ENCODE measurements around the gene UBE2E3.
"Not testable (repeated sequence)": the region's sequence is repeated elsewhere in the genome, so short reads cannot be mapped to it uniquely, and the experiment has no call there.

UBE2E3 gene

GRCh38 chr2:181038796-181039195 lies 58.4 kb downstream of the UBE2E3 start:
- no peaks in the 10 kb centered on the region for H3K27me3 ChIP-seq (ENCODE audit: control insufficient read depth, insufficient read depth, low read length)
- no peak overlapping the region for H3K9ac ChIP-seq (ENCODE audit: low read length)
- no peaks in the 10 kb centered on the region for H3K4me1 ChIP-seq (ENCODE audit: control insufficient read depth, low read depth, low read length)
- H3K9me3 ChIP-seq (ENCODE audit: control insufficient read depth, low read depth, low read length) = no peaks in the 10 kb centered on the region
- no peak overlapping the region for H3K27ac ChIP-seq (ENCODE audit: low read length)
- no peak overlapping the region for H3K4me3 ChIP-seq (ENCODE audit: low read length)
- H3K36me3 ChIP-seq (ENCODE audit: control insufficient read depth, low read depth, low read length) = no peaks in the 10 kb centered on the region

GRCh38 chr2:181040839-181041238 lies 60.4 kb downstream of the UBE2E3 start:
- not testable (repeated sequence) for H3K27me3 ChIP-seq (ENCODE audit: control insufficient read depth, insufficient read depth, low read length); H3K4me3 ChIP-seq (ENCODE audit: low read length); H3K4me1 ChIP-seq (ENCODE audit: control insufficient read depth, low read depth, low read length); H3K36me3 ChIP-seq (ENCODE audit: control insufficient read depth, low read depth, low read length); H3K9me3 ChIP-seq (ENCODE audit: control insufficient read depth, low read depth, low read length); H3K27ac ChIP-seq (ENCODE audit: low read length); H3K9ac ChIP-seq (ENCODE audit: low read length)

DNA sequence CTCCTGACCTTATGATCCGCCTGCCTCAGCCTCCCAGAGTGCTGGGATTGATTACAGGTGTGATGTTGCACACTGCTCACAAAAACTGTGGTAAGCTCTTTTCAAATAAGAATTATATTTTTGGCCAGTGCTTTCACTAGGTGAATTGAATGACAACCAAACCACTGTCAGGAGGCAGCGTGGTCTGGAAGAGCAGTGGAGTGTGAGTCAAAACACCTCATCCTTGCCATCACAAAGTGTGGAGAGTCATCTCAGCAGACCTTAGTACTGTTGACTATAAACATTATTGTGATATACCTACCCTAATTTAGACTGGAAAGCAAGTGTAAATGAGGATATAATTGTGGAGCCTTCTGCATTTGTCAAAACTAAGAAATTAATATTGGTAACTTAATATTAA lies 61.3 kb downstream of the UBE2E3 start:
- no peaks in the 10 kb centered on the region for H3K9me3 ChIP-seq (ENCODE audit: control insufficient read depth, low read depth, low read length)
- H3K27ac ChIP-seq (ENCODE audit: low read length) = no peak overlapping the region
- H3K36me3 ChIP-seq (ENCODE audit: control insufficient read depth, low read depth, low read length) = no peaks in the 10 kb centered on the region
- H3K27me3 ChIP-seq (ENCODE audit: control insufficient read depth, insufficient read depth, low read length) = no peaks in the 10 kb centered on the region
- H3K4me1 ChIP-seq (ENCODE audit: control insufficient read depth, low read depth, low read length) = no peaks in the 10 kb centered on the region
- H3K9ac ChIP-seq (ENCODE audit: low read length) = no peak overlapping the region
- no peak overlapping the region for H3K4me3 ChIP-seq (ENCODE audit: low read length)

- no peak overlapping the region for H3K9ac ChIP-seq (ENCODE audit: low read length)
- H3K27ac ChIP-seq (ENCODE audit: low read length) = no peak overlapping the region
- H3K4me3 ChIP-seq (ENCODE audit: low read length) = no peak overlapping the region
- H3K36me3 ChIP-seq (ENCODE audit: control insufficient read depth, low read depth, low read length) = no peaks in the 10 kb centered on the region
- no peaks in the 10 kb centered on the region for H3K27me3 ChIP-seq (ENCODE audit: control insufficient read depth, insufficient read depth, low read length)
- H3K4me1 ChIP-seq (ENCODE audit: control insufficient read depth, low read depth, low read length) = no peaks in the 10 kb centered on the region
- no peaks in the 10 kb centered on the region for H3K9me3 ChIP-seq (ENCODE audit: control insufficient read depth, low read depth, low read length)
Observed at GRCh38 chr2:181042706-181043105, 62.3 kb downstream of the UBE2E3 start.

GRCh38 chr2:181046833-181047232 lies 66.4 kb downstream of the UBE2E3 start:
- H3K9me3 ChIP-seq (ENCODE audit: control insufficient read depth, low read depth, low read length) = no peaks in the 10 kb centered on the region
- H3K27ac ChIP-seq (ENCODE audit: low read length) = no peak overlapping the region
- H3K27me3 ChIP-seq (ENCODE audit: control insufficient read depth, insufficient read depth, low read length) = no peaks in the 10 kb centered on the region
- H3K36me3 ChIP-seq (ENCODE audit: control insufficient read depth, low read depth, low read length) = no peaks in the 10 kb centered on the region
- H3K4me3 ChIP-seq (ENCODE audit: low read length) = no peak overlapping the region
- no peaks in the 10 kb centered on the region for H3K4me1 ChIP-seq (ENCODE audit: control insufficient read depth, low read depth, low read length)
- H3K9ac ChIP-seq (ENCODE audit: low read length) = no peak overlapping the region

- Histone ChIP-seq H3K36me3 (ENCODE audit: control insufficient read depth, low read depth, low read length) (no peaks in the 10 kb centered on the region), H3K27me3 (ENCODE audit: control insufficient read depth, insufficient read depth, low read length) (no peaks in the 10 kb centered on the region), H3K9me3 (ENCODE audit: control insufficient read depth, low read depth, low read length) (no peaks in the 10 kb centered on the region), H3K27ac (ENCODE audit: low read length) (no peak overlapping the region), H3K4me1 (ENCODE audit: control insufficient read depth, low read depth, low read length) (no peaks in the 10 kb centered on the region), H3K9ac (ENCODE audit: low read length) (no peak overlapping the region), H3K4me3 (ENCODE audit: low read length) (no peak overlapping the region)
Observed at GRCh38 chr2:181047829-181048228, 67.4 kb downstream of the UBE2E3 start.

GRCh38 chr2:181051861-181052522 lies 71.6 kb downstream of the UBE2E3 start:
- Histone ChIP-seq H3K9ac (ENCODE audit: low read length) (no peak overlapping the region), H3K27ac (ENCODE audit: low read length) (no peak overlapping the region)

GRCh38 chr2:181052523-181052891 lies 72.1 kb downstream of the UBE2E3 start:
- no peaks in the 10 kb centered on the region for H3K36me3 ChIP-seq (ENCODE audit: control insufficient read depth, low read depth, low read length)

More at GRCh38 chr2:181051861-181052522, 71.6 kb downstream of the UBE2E3 start:
- Histone ChIP-seq H3K36me3 (ENCODE audit: control insufficient read depth, low read depth, low read length) (no peaks in the 10 kb centered on the region), H3K27me3 (ENCODE audit: control insufficient read depth, insufficient read depth, low read length) (no peaks in the 10 kb centered on the region), H3K4me3 (ENCODE audit: low read length) (no peak overlapping the region), H3K4me1 (ENCODE audit: control insufficient read depth, low read depth, low read length) (peaks cover 5% of the 10 kb centered on the region), H3K9me3 (ENCODE audit: control insufficient read depth, low read depth, low read length) (no peaks in the 10 kb centered on the region)

DNA sequence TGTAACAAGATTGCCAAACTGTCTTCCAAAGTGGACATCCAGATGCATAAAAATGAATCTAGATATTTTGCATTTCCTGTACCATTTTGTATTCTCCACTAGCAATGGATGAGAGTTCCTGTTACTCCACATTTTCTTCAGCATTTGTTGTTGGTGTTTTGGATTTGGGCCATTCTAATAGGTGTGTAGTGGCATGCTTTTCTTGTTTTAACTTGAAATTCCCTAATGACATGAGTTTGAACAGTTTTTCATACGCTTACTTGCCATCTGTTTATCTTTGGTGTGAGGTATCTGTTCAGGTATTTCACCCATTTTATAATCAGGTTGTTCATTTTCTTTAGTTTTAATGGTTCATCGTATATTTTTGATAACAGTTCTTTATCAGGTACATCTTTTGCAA lies 73.9 kb downstream of the UBE2E3 start:
- peaks cover 5% of the 10 kb centered on the region for H3K4me1 ChIP-seq (ENCODE audit: control insufficient read depth, low read depth, low read length)
- H3K9ac ChIP-seq (ENCODE audit: low read length) = no peak overlapping the region
- H3K9me3 ChIP-seq (ENCODE audit: control insufficient read depth, low read depth, low read length) = no peaks in the 10 kb centered on the region
- no peak overlapping the region for H3K4me3 ChIP-seq (ENCODE audit: low read length)
- no peak overlapping the region for H3K27ac ChIP-seq (ENCODE audit: low read length)
- H3K36me3 ChIP-seq (ENCODE audit: control insufficient read depth, low read depth, low read length) = no peaks in the 10 kb centered on the region
- H3K27me3 ChIP-seq (ENCODE audit: control insufficient read depth, insufficient read depth, low read length) = no peaks in the 10 kb centered on the region

More at GRCh38 chr2:181052523-181052891, 72.1 kb downstream of the UBE2E3 start:
- Histone ChIP-seq H3K4me3 (ENCODE audit: low read length) (no peak overlapping the region), H3K9me3 (ENCODE audit: control insufficient read depth, low read depth, low read length) (no peaks in the 10 kb centered on the region), H3K4me1 (ENCODE audit: control insufficient read depth, low read depth, low read length) (peaks cover 5% of the 10 kb centered on the region), H3K27ac (ENCODE audit: low read length) (no peak overlapping the region), H3K9ac (ENCODE audit: low read length) (no peak overlapping the region), H3K27me3 (ENCODE audit: control insufficient read depth, insufficient read depth, low read length) (no peaks in the 10 kb centered on the region)

GRCh38 chr2:181054843-181055242 lies 74.4 kb downstream of the UBE2E3 start:
- Histone ChIP-seq H3K36me3 (ENCODE audit: control insufficient read depth, low read depth, low read length) (no peaks in the 10 kb centered on the region), H3K4me1 (ENCODE audit: control insufficient read depth, low read depth, low read length) (peaks cover 5% of the 10 kb centered on the region), H3K27ac (ENCODE audit: low read length) (no peak overlapping the region), H3K9ac (ENCODE audit: low read length) (no peak overlapping the region), H3K9me3 (ENCODE audit: control insufficient read depth, low read depth, low read length) (no peaks in the 10 kb centered on the region), H3K4me3 (ENCODE audit: low read length) (no peak overlapping the region), H3K27me3 (ENCODE audit: control insufficient read depth, insufficient read depth, low read length) (no peaks in the 10 kb centered on the region)

- H3K36me3 ChIP-seq (ENCODE audit: control insufficient read depth, low read depth, low read length) = no peaks in the 10 kb centered on the region
- no peaks in the 10 kb centered on the region for H3K9me3 ChIP-seq (ENCODE audit: control insufficient read depth, low read depth, low read length)
- H3K4me3 ChIP-seq (ENCODE audit: low read length) = no peak overlapping the region
- H3K27ac ChIP-seq (ENCODE audit: low read length) = no peak overlapping the region
- peaks cover 5% of the 10 kb centered on the region for H3K4me1 ChIP-seq (ENCODE audit: control insufficient read depth, low read depth, low read length)
- H3K27me3 ChIP-seq (ENCODE audit: control insufficient read depth, insufficient read depth, low read length) = no peaks in the 10 kb centered on the region
- no peak overlapping the region for H3K9ac ChIP-seq (ENCODE audit: low read length)
Observed at GRCh38 chr2:181058378-181059269, 78.2 kb downstream of the UBE2E3 start.

- H3K9ac ChIP-seq (ENCODE audit: low read length) = no peak overlapping the region
- H3K9me3 ChIP-seq (ENCODE audit: control insufficient read depth, low read depth, low read length) = no peaks in the 10 kb centered on the region
- H3K27me3 ChIP-seq (ENCODE audit: control insufficient read depth, insufficient read depth, low read length) = no peaks in the 10 kb centered on the region
- H3K4me1 ChIP-seq (ENCODE audit: control insufficient read depth, low read depth, low read length) = peaks cover 5% of the 10 kb centered on the region
- H3K36me3 ChIP-seq (ENCODE audit: control insufficient read depth, low read depth, low read length) = no peaks in the 10 kb centered on the region
- H3K4me3 ChIP-seq (ENCODE audit: low read length) = no peak overlapping the region
- no peak overlapping the region for H3K27ac ChIP-seq (ENCODE audit: low read length)
Observed at GRCh38 chr2:181063696-181064095, 83.3 kb downstream of the UBE2E3 start.

Measured in iPS-18a (cell line).